H1 (cell line): ENCODE results near the gene VGLL4. TPM values are rescaled to one million over a fixed set of nuclear protein-coding genes. Genes with fewer than 3 reads are reported as not detected.

Source experiments
- CTCF ChIA-PET: fragments of 300-600 bp; sonication (Branson Sonifier 250); formaldehyde crosslinking; loops from one replicate; lab custom pipeline; 2021; ENCODE audit not compliant: partially characterized antibody; lab: Charles Lee
- POLR2A ChIA-PET: fragments of 300-600 bp; sonication (Branson Sonifier 250); formaldehyde crosslinking; loops from one replicate; lab custom pipeline; 2021; ENCODE audit warnings: inconsistent platforms; ENCODE audit not compliant: partially characterized antibody; lab: Charles Lee
- DNase-seq, 2 experiments: peaks; one replicate each; pipeline versions ENCODE4 v3.0.0 to v3.0.0-alpha.2; 2010 to 2022; ENCODE audit warnings: low spot score in 2 of 2, low read depth in 1 of 2, mixed read lengths in 1 of 2
- FAIRE-seq: peaks from 2 replicates; lab custom pipeline; 2011; peaks lifted over from hg19 to GRCh38; lab: Jason Lieb, UNC
- H2AFZ ChIP-seq: 2 replicates; pipeline ENCODE4 v1.8.1; 2012; ENCODE audit warnings: low read length, inconsistent platforms
- H2AK5ac ChIP-seq: 2 replicates; pipeline ENCODE4 v1.6.1; 2013; ENCODE audit warnings: low read depth, low read length
- H2BK120ac ChIP-seq: replicated peaks from 2 replicates; pipeline ENCODE3; 2013; ENCODE audit warnings: low read depth, low read length, inconsistent platforms
- H2BK12ac ChIP-seq: 2 replicates; pipeline ENCODE4 v1.6.1; 2013; ENCODE audit warnings: low read depth, low read length
- H2BK15ac ChIP-seq: 2 replicates; pipeline ENCODE4 v1.6.1; 2013; ENCODE audit warnings: low read length
- H2BK20ac ChIP-seq: 2 replicates; pipeline ENCODE4 v1.6.1; 2013; ENCODE audit warnings: low read length
- H2BK5ac ChIP-seq: 2 replicates; pipeline ENCODE4 v1.6.1; 2013; ENCODE audit warnings: low read depth, low read length
- H3K14ac ChIP-seq: 2 replicates; pipeline ENCODE4 v1.6.1; 2013; ENCODE audit warnings: inconsistent platforms; ENCODE audit not compliant: insufficient read length
- H3K18ac ChIP-seq: 2 replicates; pipeline ENCODE4 v1.6.1; 2013; ENCODE audit warnings: low read length; ENCODE audit errors: extremely low read depth
- H3K23ac ChIP-seq: 2 replicates; pipeline ENCODE4 v1.6.1; 2013; ENCODE audit warnings: inconsistent platforms; ENCODE audit not compliant: insufficient read length
- H3K23me2 ChIP-seq: 2 replicates; pipeline ENCODE4 v1.6.1; 2013; ENCODE audit warnings: low read depth, low read length
- H3K27ac ChIP-seq: 2 replicates; pipeline ENCODE4 v1.6.1; 2011; ENCODE audit warnings: low read depth, low read length, inconsistent platforms
- H3K27me3 ChIP-seq, 4 experiments: replicated peaks in 1 of 4; 1 replicate in 1 of 4; 2 replicates in 3 of 4; pipeline versions ENCODE4 v1.6.1 to v1.8.1; 2011 to 2013; ENCODE audit warnings: low read length in 3 of 4, mild to moderate bottlenecking in 3 of 4, inconsistent platforms in 2 of 4, mixed read lengths in 2 of 4, moderate library complexity in 1 of 4; ENCODE audit not compliant: control insufficient read depth in 3 of 4, insufficient read depth in 3 of 4; ENCODE audit errors: extremely low read depth in 1 of 4
- H3K36me3 ChIP-seq, 4 experiments: 2 replicates each; pipeline versions ENCODE4 v1.6.1 to v1.8.1; 2011 to 2013; ENCODE audit warnings: mild to moderate bottlenecking in 4 of 4, low read length in 3 of 4, moderate library complexity in 2 of 4, control low read depth in 1 of 4, inconsistent platforms in 1 of 4; ENCODE audit not compliant: insufficient read depth in 4 of 4, control insufficient read depth in 2 of 4
- H3K4ac ChIP-seq: replicated peaks from 2 replicates; pipeline ENCODE3; 2013; ENCODE audit warnings: low read length, low read depth, mixed read lengths, inconsistent platforms; ENCODE audit not compliant: insufficient read length
- H3K4me1 ChIP-seq, 4 experiments: replicated peaks in 1 of 4; 1 replicate in 1 of 4; 2 replicates in 3 of 4; pipeline versions ENCODE4 v1.6.1 to v1.8.1; 2011 to 2013; ENCODE audit warnings: low read length in 3 of 4, inconsistent platforms in 2 of 4, mixed read lengths in 1 of 4; ENCODE audit not compliant: insufficient read depth in 4 of 4, control insufficient read depth in 3 of 4
- H3K4me2 ChIP-seq, 2 experiments: 2 replicates each; pipeline versions ENCODE4 v1.6.1 to v1.8.1; 2011 to 2013; ENCODE audit warnings: low read depth in 2 of 2, low read length in 2 of 2, control low read depth in 1 of 2, inconsistent platforms in 1 of 2, mild to moderate bottlenecking in 1 of 2; ENCODE audit not compliant: insufficient read depth in 1 of 2
- H3K4me3 ChIP-seq, 4 experiments: fragments of 200-600, 300-600 bp in 1 of 4; sonication (generic), shearing (Covaris generic), sonication (Bioruptor Twin) in 1 of 4; 2 replicates each; pipeline versions ENCODE4 v1.5.1 to v1.8.1; 2011 to 2016; ENCODE audit warnings: low read length in 4 of 4, low read depth in 3 of 4, control low read depth in 2 of 4, inconsistent platforms in 2 of 4, mild to moderate bottlenecking in 2 of 4, mixed read lengths in 1 of 4, moderate library complexity in 1 of 4; ENCODE audit not compliant: insufficient read depth in 2 of 4; ENCODE audit errors: extremely low read depth in 1 of 4
- H3K56ac ChIP-seq: replicated peaks from 2 replicates; pipeline ENCODE3; 2013; ENCODE audit warnings: low read depth, mild to moderate bottlenecking, mixed read lengths, low read length, inconsistent platforms; ENCODE audit not compliant: insufficient read length
- H3K79me1 ChIP-seq: 2 replicates; pipeline ENCODE4 v1.6.1; 2013; ENCODE audit warnings: low read depth, low read length, control low read depth
- H3K79me2 ChIP-seq, 2 experiments: 2 replicates each; pipeline versions ENCODE4 v1.6.1 to v1.8.1; 2012 to 2013; ENCODE audit warnings: low read length in 2 of 2, mild to moderate bottlenecking in 2 of 2, inconsistent platforms in 1 of 2; ENCODE audit not compliant: insufficient read depth in 2 of 2, control insufficient read depth in 1 of 2
- H3K9ac ChIP-seq, 4 experiments: replicated peaks in 1 of 4; 1 replicate in 1 of 4; 2 replicates in 3 of 4; pipeline versions ENCODE4 v1.6.1 to v1.8.1; 2011 to 2013; ENCODE audit warnings: low read depth in 3 of 4, low read length in 3 of 4, control low read depth in 2 of 4, mild to moderate bottlenecking in 2 of 4, moderate library complexity in 2 of 4, inconsistent platforms in 1 of 4; ENCODE audit errors: extremely low read depth in 1 of 4
- H3K9me3 ChIP-seq, 2 experiments: 2 replicates each; pipeline versions ENCODE4 v1.6.1 to v1.8.1; 2012 to 2013; ENCODE audit warnings: mild to moderate bottlenecking in 2 of 2, moderate library complexity in 2 of 2, control low read depth in 1 of 2, inconsistent platforms in 1 of 2, low read depth in 1 of 2, low read length in 1 of 2, mixed read lengths in 1 of 2; ENCODE audit not compliant: insufficient read depth in 2 of 2
- H4K20me1 ChIP-seq, 2 experiments: replicated peaks in 1 of 2; 2 replicates each; pipeline versions ENCODE3 to v1.8.1; 2011 to 2013; ENCODE audit warnings: inconsistent platforms in 2 of 2, low read length in 2 of 2, mild to moderate bottlenecking in 1 of 2; ENCODE audit not compliant: insufficient read depth in 2 of 2, control insufficient read depth in 1 of 2
- H4K5ac ChIP-seq: 2 replicates; pipeline ENCODE4 v1.6.1; 2013; ENCODE audit warnings: low read length, low read depth, mixed read lengths, inconsistent platforms; ENCODE audit not compliant: insufficient read length
- H4K8ac ChIP-seq: 2 replicates; pipeline ENCODE4 v1.8.0; 2013; ENCODE audit warnings: mild to moderate bottlenecking, moderate library complexity, low read length, inconsistent platforms; ENCODE audit not compliant: insufficient read depth; ENCODE audit errors: extremely low read depth
- H4K91ac ChIP-seq: replicated peaks from 2 replicates; pipeline ENCODE3; 2013; ENCODE audit warnings: low read length, mixed read lengths, inconsistent platforms; ENCODE audit not compliant: insufficient read length
- BACH1 ChIP-seq: IDR thresholded peaks from 2 replicates; pipeline ENCODE4 v1.6.1; 2012; ENCODE audit warnings: low read length, improper control_type of control experiment
- BCL11A ChIP-seq, 2 experiments: IDR thresholded peaks; one replicate each; pipeline ENCODE4 v1.6.1; 2011; ENCODE audit warnings: low read depth in 2 of 2, low read length in 2 of 2, mild to moderate bottlenecking in 2 of 2
- JUN ChIP-seq: IDR thresholded peaks from 2 replicates; pipeline ENCODE4 v1.6.1; 2011; ENCODE audit warnings: low read depth, mild to moderate bottlenecking, improper control_type of control experiment, low read length
- POLR2AphosphoS5 ChIP-seq: IDR thresholded peaks from 2 replicates; pipeline ENCODE4 v1.6.1; 2011; ENCODE audit warnings: low read depth, low read length
- TBP ChIP-seq: IDR thresholded peaks from 2 replicates; pipeline ENCODE4 v1.6.1; 2011; ENCODE audit warnings: low read depth, low read length, improper control_type of control experiment
- TEAD4 ChIP-seq: IDR thresholded peaks from 2 replicates; pipeline ENCODE4 v1.6.1; 2012; ENCODE audit warnings: low read depth, low read length, inconsistent platforms, mixed read lengths
- WGBS, 2 experiments: shearing (Covaris generic) in 1 of 2; methylation state at CpG; one replicate each; pipeline versions ENCODE4 v1.1.6 to v1.1.7; 2013 to 2015; ENCODE audit warnings: low lambda C conversion rate in 2 of 2, mixed read lengths in 2 of 2, inconsistent platforms in 1 of 2, low coverage in 1 of 2, missing lambda C conversion rate in 1 of 2; ENCODE audit not compliant: insufficient replicate concordance in 2 of 2, insufficient coverage in 1 of 2, insufficient read length in 1 of 2; ENCODE audit errors: extremely low coverage in 1 of 2, missing lambda C conversion rate in 1 of 2; 5-methylcytosine and 5-hydroxymethylcytosine counted together
- polyA plus RNA-seq, 7 experiments: library from polyadenylated mRNA; depleted of rRNA in 3 of 7; stranded (reverse) in 5 of 7; unstranded in 2 of 7; fragments of >200 nt in 5 of 7; fragments of 200-250 nt in 2 of 7; gene quantifications; 1 replicate in 5 of 7; 2 replicates in 1 of 7; 4 replicates in 1 of 7; pipeline versions ENCODE4 v1.2.1 to v1.2.3, GENCODE V29; 2011 to 2013; ENCODE audit warnings: missing spikeins in 2 of 7, mixed read lengths in 2 of 7
- total RNA-seq: library from RNA; stranded (reverse); fragmentation: NEBNext Ultra II Directional; extraction: Animal tissue kit (Norgen Biotek cat#: 25700); gene quantifications from 2 replicates; pipeline ENCODE4 v1.2.1, GENCODE V29; 2021

VGLL4 gene
- total and polyA plus RNA-seq, 2 of the 8 experiments (the other 6 are each of a cell fraction or from before 2014, with no cell fraction given) = 45.1 to 50.0 TPM

DNA sequence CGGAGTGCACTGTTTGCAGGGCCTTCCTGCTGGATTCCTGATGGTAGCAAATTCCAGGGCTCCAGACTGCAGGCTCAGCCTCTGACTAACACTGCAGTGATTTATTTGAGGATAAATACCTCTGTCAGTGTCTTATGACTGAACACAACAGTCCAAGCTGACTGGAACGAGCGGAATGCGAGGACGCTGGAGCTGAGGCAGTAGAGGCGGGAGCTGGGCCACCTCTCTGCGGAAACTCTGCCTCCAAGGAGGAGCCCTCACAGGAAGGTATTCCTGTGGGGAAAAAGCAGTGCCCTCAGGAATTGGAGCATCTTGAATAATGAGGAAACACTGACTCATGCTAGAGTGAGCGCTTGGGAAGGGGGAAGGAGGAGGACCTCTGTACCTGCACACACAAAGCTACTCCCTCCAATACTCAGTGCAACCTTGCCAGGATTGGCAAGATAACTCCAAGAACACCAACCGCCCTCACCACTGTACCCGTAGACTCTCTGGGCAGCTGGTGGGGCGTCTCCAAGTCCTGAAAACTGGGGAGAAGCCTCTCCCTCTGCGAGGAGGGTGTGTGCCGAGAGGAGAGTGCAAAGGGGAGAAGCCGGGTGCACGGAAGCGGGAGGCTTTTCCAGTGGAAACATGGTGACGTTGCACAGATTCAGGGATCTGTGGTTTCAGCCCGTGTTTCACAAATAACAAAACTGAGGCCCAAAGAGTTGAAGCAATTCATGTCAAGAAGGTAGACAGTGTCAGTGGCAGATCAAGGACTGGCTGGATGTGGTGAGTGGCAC lies 43.0 kb downstream of the VGLL4 start:
- Histone ChIP-seq H3K79me1 (peaks cover 6% of the 10 kb centered on the region), H4K5ac (no peak overlapping the region), H3K23ac (no peak overlapping the region), H3K79me2 (peaks cover 6 to 72% of the 10 kb centered on the region in 2 experiments), H4K20me1 (peaks cover 4 to 5% of the 10 kb centered on the region in 2 experiments)
- WGBS, 2 experiments = 75% methylated on average over 15 of the region's 18 CpGs; no CpG with 5 or more reads in 1 of the 2 experiments
- TF ChIP-seq JUN (no peak), POLR2AphosphoS5 (no peak), BACH1 (no peak), TEAD4 (peak; percentile 80), TBP (no peak), BCL11A (IDR thresholded peaks at IDR 0.05; ENCODE audit: low read depth in 2 of 2, low read length in 2 of 2) (no peak)
- TF ChIP-seq, all 59 proteins: peak for 1
- CTCF ChIA-PET = interaction anchor here (0.6 to 1.9 kb wide), 8 partner anchors 10 to 79 kb away, joined by 3 to 5 read pairs (median 3); no protein-coding TSS in a partner anchor
- Histone ChIP-seq H4K8ac (no peak overlapping the region), H3K23me2 (no peaks in the 10 kb centered on the region), H2BK15ac (no peak overlapping the region), H3K9me3 (no peaks in the 10 kb centered on the region), H2BK12ac (peak overlapping the region; percentile 73; the same call in 1 of the 2 replicates), H2AK5ac (0 out of 2 replicates have a peak overlapping the region, but pooled peaks have one; percentile 24), H3K9ac (no peak overlapping the region), H3K27ac (peak overlapping the region; percentile 57; the same call in 1 of the 2 replicates), H3K4me2 (peak overlapping the region; percentile 18 to 37; a peak in 2 of 4 replicates), H3K4ac (no peak overlapping the region), H3K4me3 (no peak overlapping the region; a peak in 1 of 8 replicates), H3K4me1 (peaks cover 4 to 21% (median 17%) of the 10 kb centered on the region in 4 experiments), H3K18ac (no peak overlapping the region), H2AFZ (no peak overlapping the region), H3K14ac (no peak overlapping the region), H3K27me3 (no peaks in the 10 kb centered on the region), H3K36me3 (peaks cover 0 to 10% (median 6%) of the 10 kb centered on the region in 4 experiments; a peak in 3 of 8 replicates), H2BK20ac (no peak overlapping the region), H4K91ac (no peak overlapping the region), H3K56ac (no peak overlapping the region), H2BK120ac (no peak overlapping the region), H2BK5ac (peak overlapping the region; percentile 46; the same call in 1 of the 2 replicates)
- DNase-seq (peak in 1 of 2 experiments; percentile 66), FAIRE-seq (no peak)
- POLR2A ChIA-PET = interaction anchor here (1.0 to 2.4 kb wide), 4 partner anchors 10 to 20 kb away, joined by 3 to 11 read pairs (median 4); no protein-coding TSS in a partner anchor
